Measurements from ENCODE around the gene ORC6. TPM values are rescaled to one million over a fixed set of nuclear protein-coding genes. Genes with fewer than 3 reads are reported as not detected.

ORC6 gene
- total and polyA plus RNA-seq, 9 of the 15 experiments (the other 6 are each of a cell fraction or from before 2014, with no cell fraction given), result 18.7 to 71.4 (median 47.0) TPM

DNA sequence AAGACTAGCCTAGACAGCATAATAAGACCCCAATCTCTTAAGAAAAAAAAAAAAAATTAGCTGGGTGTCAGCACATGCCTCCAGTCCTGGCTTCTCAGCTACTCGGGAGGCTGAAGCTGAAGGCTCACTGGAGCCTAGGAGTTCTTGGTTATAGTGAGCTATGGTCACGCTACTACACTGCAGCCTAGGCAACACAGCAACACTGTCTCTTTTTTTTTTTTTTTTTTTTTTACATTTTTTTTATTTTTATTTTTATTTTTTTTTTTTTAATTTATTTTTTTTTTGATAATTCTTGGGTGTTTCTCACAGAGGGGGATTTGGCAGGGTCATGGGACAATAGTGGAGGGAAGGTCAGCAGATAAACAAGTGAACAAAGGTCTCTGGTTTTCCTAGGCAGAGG lies 4.1 kb downstream of the ORC6 start:
- H3K79me2 ChIP-seq (ENCODE audit: control insufficient read depth, insufficient read depth, low read length), result peaks cover 40% of the 10 kb centered on the region
- H3K9ac ChIP-seq (ENCODE audit: insufficient read depth in 1 of 2, low read depth in 2 of 2, low read length in 2 of 2), result no peak overlapping the region
- H3K4me1 ChIP-seq (replicated peaks in 1 of 2; ENCODE audit: control insufficient read depth in 2 of 2, insufficient read depth in 2 of 2, low read length in 2 of 2), result peaks cover 3 to 7% of the 10 kb centered on the region in 2 experiments; a peak in 3 of 5 replicates
- in situ Hi-C loops (cut with MboI), result loop anchor here (10.0 kb wide), 1 partner anchor 131 kb away; no protein-coding TSS in a partner anchor
- no peak overlapping the region for H2AFZ ChIP-seq (ENCODE audit: low read depth, low read length)
- no peaks in the 10 kb centered on the region for H3K9me3 ChIP-seq (replicated peaks; ENCODE audit: control insufficient read depth, insufficient read depth, low read depth, low read length)
- no peak for ATAC-seq
- H4K20me1 ChIP-seq (replicated peaks; ENCODE audit: control insufficient read depth, insufficient read depth, low read length), result peaks cover 10% of the 10 kb centered on the region
- H3K27ac ChIP-seq (ENCODE audit: extremely low read depth, low read depth, low read length), result no peak overlapping the region
- no peaks in the 10 kb centered on the region for H3K9me1 ChIP-seq (ENCODE audit: control insufficient read depth, insufficient read depth, low read length)
- ChIA-PET POLR2A (interaction anchor here (0.6 to 1.2 kb wide), 4 partner anchors 12 to 100 kb away, joined by 3 to 4 read pairs (median 4); no protein-coding TSS in a partner anchor), CTCF (ENCODE audit: low intra/inter-chr PET ratio) (interaction anchor here (0.6 kb wide), 1 partner anchor 111 kb away, joined by 3 read pairs; no protein-coding TSS in a partner anchor)
- H3K27me3 ChIP-seq (ENCODE audit: control insufficient read depth in 2 of 2, insufficient read depth in 2 of 2, low read length in 2 of 2), result no peaks in the 10 kb centered on the region
- no peak for FAIRE-seq
- H3K4me2 ChIP-seq (ENCODE audit: insufficient read depth, low read length), result no peak overlapping the region
- no peak for TF ChIP-seq RBM14 (IDR thresholded peaks at IDR 0.05; ENCODE audit: borderline replicate concordance, insufficient read depth, low read depth, low read length)
- no peak for TF ChIP-seq SMC3 (conservative IDR thresholded peaks at IDR 0.05; ENCODE audit: insufficient read depth, low read depth, low read length)
- TF ChIP-seq, protein P1, sequence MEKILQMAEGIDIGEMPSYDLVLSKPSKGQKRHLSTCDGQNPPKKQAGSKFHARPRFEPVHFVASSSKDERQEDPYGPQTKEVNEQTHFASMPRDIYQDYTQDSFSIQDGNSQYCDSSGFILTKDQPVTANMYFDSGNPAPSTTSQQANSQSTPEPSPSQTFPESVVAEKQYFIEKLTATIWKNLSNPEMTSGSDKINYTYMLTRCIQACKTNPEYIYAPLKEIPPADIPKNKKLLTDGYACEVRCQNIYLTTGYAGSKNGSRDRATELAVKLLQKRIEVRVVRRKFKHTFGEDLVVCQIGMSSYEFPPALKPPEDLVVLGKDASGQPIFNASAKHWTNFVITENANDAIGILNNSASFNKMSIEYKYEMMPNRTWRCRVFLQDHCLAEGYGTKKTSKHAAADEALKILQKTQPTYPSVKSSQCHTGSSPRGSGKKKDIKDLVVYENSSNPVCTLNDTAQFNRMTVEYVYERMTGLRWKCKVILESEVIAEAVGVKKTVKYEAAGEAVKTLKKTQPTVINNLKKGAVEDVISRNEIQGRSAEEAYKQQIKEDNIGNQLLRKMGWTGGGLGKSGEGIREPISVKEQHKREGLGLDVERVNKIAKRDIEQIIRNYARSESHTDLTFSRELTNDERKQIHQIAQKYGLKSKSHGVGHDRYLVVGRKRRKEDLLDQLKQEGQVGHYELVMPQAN (IDR thresholded peaks at IDR 0.05; ENCODE audit: borderline replicate concordance), result no peak
- no peak for TF ChIP-seq PYGO2 (tag; IDR thresholded peaks at IDR 0.05)
- no peak for TF ChIP-seq RFX7 (CRISPR knock-in tag; IDR thresholded peaks at IDR 0.05)
- no peak for TF ChIP-seq ZNF3 (CRISPR knock-in tag; IDR thresholded peaks at IDR 0.05)
- TF ChIP-seq ZNF583 (CRISPR knock-in tag; IDR thresholded peaks at IDR 0.05), result no peak
- TF ChIP-seq RNF2 (IDR thresholded peaks at IDR 0.05), result no peak
- TF ChIP-seq C11orf30 (IDR thresholded peaks at IDR 0.05; ENCODE audit: low read depth), result no peak
- no peak for TF ChIP-seq TAF9B (IDR thresholded peaks at IDR 0.05; ENCODE audit: partially characterized antibody)
- no peak for TF ChIP-seq NONO (IDR thresholded peaks at IDR 0.05; ENCODE audit: low read depth in 2 of 2, low read length in 1 of 2)
- no peak for TF ChIP-seq ZNF561 (CRISPR knock-in tag; conservative IDR thresholded peaks at IDR 0.05)
- no peak for TF ChIP-seq KDM5B (IDR thresholded peaks at IDR 0.05; ENCODE audit: insufficient replicate concordance, low read depth, low read length)
- no peak for TF ChIP-seq VEZF1 (CRISPR knock-in tag; IDR thresholded peaks at IDR 0.05)
- TF ChIP-seq ZNF780A (CRISPR knock-in tag; IDR thresholded peaks at IDR 0.05), result no peak
- no peak for TF ChIP-seq RNF219 (CRISPR knock-in tag; IDR thresholded peaks at IDR 0.05)
- TF ChIP-seq JUNB (CRISPR knock-in tag; conservative IDR thresholded peaks at IDR 0.05), result no peak
- no peak for TF ChIP-seq MIER1 (IDR thresholded peaks at IDR 0.05; ENCODE audit: low read depth)
- TF ChIP-seq MEIS2 (IDR thresholded peaks at IDR 0.05; ENCODE audit: partially characterized antibody), result no peak
- intact Hi-C loops (cut with micrococcal nuclease), result loop anchor here (1.0 kb wide), 1 partner anchor 125 kb away; no protein-coding TSS in a partner anchor
- no peak for DNase-seq (ENCODE audit: extremely low read depth in 1 of 4, low spot score in 3 of 4)
- no TSS peak for BruUV-seq (replicated peaks)
- H3K4me3 ChIP-seq, result no peak overlapping the region
- 100% methylated on average over 2 of the region's 2 CpGs for WGBS (ENCODE audit: insufficient coverage, low coverage, missing lambda C conversion rate)
- H3K36me3 ChIP-seq (ENCODE audit: control insufficient read depth, insufficient read depth, low read length), result peaks cover 70% of the 10 kb centered on the region
